HepG2 (cell line): ENCODE results near the gene LRBA. TPM values are rescaled to one million over a fixed set of nuclear protein-coding genes. Genes with fewer than 3 reads are reported as not detected.

Experiments
- ATAC-seq: fragments of 200-7000 bp; cut with Tn5 transposase; 3 replicates; pipeline ENCODE4 v1.9.1; 2020; ENCODE audit warnings: mild to moderate bottlenecking, moderate library complexity
- BruUV-seq: library from RNA; stranded (reverse); fragments of 400-500 nt; replicated peaks from 2 replicates; lab custom pipeline; 2021; lab: Mats Ljungman, UMichigan
- CTCF ChIA-PET: fragments of 300-600 bp; formaldehyde crosslinking; extraction: SDS; loops from one replicate; lab custom pipeline; 2021; ENCODE audit warnings: low total read pairs, inconsistent platforms, low intra/inter-chr PET ratio; lab: Yijun Ruan, JAX
- POLR2A ChIA-PET: fragments of 350-600 bp; sonication (Branson Sonifier 250); formaldehyde crosslinking; loops from one replicate; lab custom pipeline; 2020; ENCODE audit warnings: antibody characterized with exemption, inconsistent platforms; lab: Yijun Ruan, JAX
- DNase-seq: peaks from one replicate; pipeline ENCODE4 v3.0.0-alpha.2; 2015; ENCODE audit warnings: low spot score
- FAIRE-seq: peaks from 3 replicates; lab custom pipeline; 2011; peaks lifted over from hg19 to GRCh38; lab: Jason Lieb, UNC
- H2AFZ ChIP-seq: one replicate; pipeline ENCODE4 v1.6.1; 2011; ENCODE audit warnings: low read length, inconsistent platforms
- H3K27ac ChIP-seq: fragments of 300-600 bp; 3 replicates; pipeline ENCODE4 v1.8.0; 2011; ENCODE audit warnings: mixed run types, mild to moderate bottlenecking, mixed read lengths, low read length, inconsistent platforms; ENCODE audit not compliant: insufficient read depth; ENCODE audit errors: extremely low read length
- H3K27me3 ChIP-seq, 2 experiments: fragments of 200-600 bp in 1 of 2; 2 replicates in 1 of 2; 3 replicates in 1 of 2; pipeline versions ENCODE4 v1.6.0 to v1.8.0; 2011; ENCODE audit warnings: low read length in 2 of 2, mild to moderate bottlenecking in 2 of 2, moderate library complexity in 2 of 2, inconsistent platforms in 1 of 2; ENCODE audit not compliant: insufficient read depth in 2 of 2, control insufficient read depth in 1 of 2
- H3K36me3 ChIP-seq, 2 experiments: fragments of 200-600 bp in 1 of 2; replicated peaks in 1 of 2; 2 replicates in 1 of 2; 3 replicates in 1 of 2; pipeline versions ENCODE4 v1.5.1 to v1.8.0; 2011; ENCODE audit warnings: low read length in 2 of 2, inconsistent platforms in 1 of 2; ENCODE audit not compliant: insufficient read depth in 2 of 2, control insufficient read depth in 1 of 2
- H3K4me1 ChIP-seq: 2 replicates; pipeline ENCODE4 v1.5.1; 2012; ENCODE audit warnings: low read length, inconsistent platforms; ENCODE audit not compliant: insufficient read depth
- H3K4me2 ChIP-seq: 2 replicates; pipeline ENCODE4 v1.6.0; 2011; ENCODE audit warnings: low read depth, low read length, inconsistent platforms
- H3K4me3 ChIP-seq, 3 experiments: fragments of 200-600 bp in 1 of 3; sonication (generic), shearing (Covaris generic) in 1 of 3; replicated peaks in 1 of 3; 2 replicates each; pipeline ENCODE4 v1.5.1; 2011 to 2016; ENCODE audit warnings: low read length in 3 of 3, inconsistent platforms in 2 of 3, low read depth in 2 of 3, mild to moderate bottlenecking in 2 of 3, control low read depth in 1 of 3, mixed read lengths in 1 of 3; ENCODE audit not compliant: insufficient read depth in 1 of 3
- H3K79me2 ChIP-seq: one replicate; pipeline ENCODE4 v1.6.1; 2011; ENCODE audit warnings: low read length, inconsistent platforms; ENCODE audit not compliant: insufficient read depth
- H3K9ac ChIP-seq: 2 replicates; pipeline ENCODE4 v1.6.0; 2011; ENCODE audit warnings: mild to moderate bottlenecking, low read depth, low read length, inconsistent platforms; ENCODE audit not compliant: insufficient read depth
- H3K9me3 ChIP-seq: 2 replicates; pipeline ENCODE4 v1.5.1; 2012; ENCODE audit warnings: mild to moderate bottlenecking, low read length
- H4K20me1 ChIP-seq: 2 replicates; pipeline ENCODE4 v1.6.0; 2011; ENCODE audit warnings: inconsistent platforms, mild to moderate bottlenecking, low read length, moderate library complexity; ENCODE audit not compliant: insufficient read depth
- ATM ChIP-seq: fragments of 450-650 bp; IDR thresholded peaks from 2 replicates; pipeline ENCODE4 v1.7.1; 2017; ENCODE audit warnings: mild to moderate bottlenecking, borderline replicate concordance
- BCL6 ChIP-seq: IDR thresholded peaks from 2 replicates; pipeline ENCODE4 v1.6.1; 2016; ENCODE audit warnings: missing genetic modification reagents, missing compliant biosample characterization
- CAMTA2 ChIP-seq: sonication (generic); formaldehyde crosslinking; IDR thresholded peaks from 2 replicates; pipeline ENCODE4 v1.4.0; 2020; ENCODE audit warnings: mild to moderate bottlenecking, missing genetic modification reagents, borderline replicate concordance
- CCDC6 ChIP-seq: sonication (generic); formaldehyde crosslinking; IDR thresholded peaks from 2 replicates; pipeline ENCODE4 v1.8.1; 2022; ENCODE audit warnings: mild to moderate bottlenecking, missing genetic modification reagents, moderate library complexity
- FIP1L1 ChIP-seq: fragments of 200-400 bp; formaldehyde crosslinking; IDR thresholded peaks from 2 replicates; pipeline ENCODE4 v1.6.1; 2018; ENCODE audit warnings: low read depth, mild to moderate bottlenecking, low read length, moderate library complexity, borderline replicate concordance; ENCODE audit not compliant: insufficient read depth
- FOXA3 ChIP-seq: IDR thresholded peaks from 2 replicates; pipeline ENCODE4 v1.6.1; 2016; ENCODE audit warnings: missing genetic modification reagents, missing compliant biosample characterization
- HNRNPLL ChIP-seq: fragments of 200-400 bp; formaldehyde crosslinking; IDR thresholded peaks from 2 replicates; pipeline ENCODE4 v1.6.1; 2017; ENCODE audit warnings: mild to moderate bottlenecking, low read depth, low read length; ENCODE audit not compliant: poor library complexity, severe bottlenecking
- PCBP2 ChIP-seq: fragments of 200-400 bp; formaldehyde crosslinking; optimal IDR thresholded peaks from 2 replicates; pipeline ENCODE3; 2018; ENCODE audit warnings: low read length, low read depth; ENCODE audit not compliant: poor library complexity, severe bottlenecking
- PHB2 ChIP-seq: fragments of 450-650 bp; IDR thresholded peaks from 2 replicates; pipeline ENCODE4 v1.6.1; 2018; ENCODE audit not compliant: partially characterized antibody
- SALL1 ChIP-seq: sonication (generic); formaldehyde crosslinking; IDR thresholded peaks from 2 replicates; pipeline ENCODE4 v1.8.0; 2022; ENCODE audit warnings: mild to moderate bottlenecking, missing genetic modification reagents
- ZFP37 ChIP-seq: sonication (generic); formaldehyde crosslinking; IDR thresholded peaks from 2 replicates; pipeline ENCODE4 v1.4.0; 2020; ENCODE audit warnings: missing genetic modification reagents, borderline replicate concordance
- ZNF713 ChIP-seq: sonication (generic); formaldehyde crosslinking; IDR thresholded peaks from 2 replicates; pipeline ENCODE4 v1.4.0; 2020; ENCODE audit warnings: mild to moderate bottlenecking, missing genetic modification reagents
- WGBS: methylation state at CpG from one replicate; pipeline ENCODE4 v1.1.6; 2017; ENCODE audit warnings: low lambda C conversion rate; 5-methylcytosine and 5-hydroxymethylcytosine counted together
- in situ Hi-C: cut with HindIII; loops from 2 replicates; pipeline ENCODE4 v1.10.0; 2017; ENCODE audit warnings: low pct_unique_long_range_greater_than_20kb; ENCODE audit not compliant: extremely low pct_ligation_motif_present
- intact Hi-C: fragments of 100-400 bp; cut with micrococcal nuclease; formaldehyde crosslinking; loops from one replicate; pipeline ENCODE4 v1.10.0; 2022; ENCODE audit not compliant: unreplicated experiment
- polyA plus RNA-seq, 8 experiments: library from polyadenylated mRNA; depleted of rRNA in 3 of 8; stranded (reverse) in 7 of 8; unstranded in 1 of 8; fragments of >200 nt; fragmentation: Illumina TruSeq in 4 of 8; extraction: Trizol in 4 of 8; gene quantifications; 2 replicates each; pipeline versions ENCODE4 v1.2.1 to v1.2.3, GENCODE V29; 2011 to 2016; ENCODE audit warnings: low read depth in 4 of 8, missing spikeins in 1 of 8, mixed read lengths in 1 of 8; ENCODE audit not compliant: insufficient read depth in 1 of 8
- total RNA-seq, 5 experiments: library from RNA; depleted of rRNA; stranded (reverse); fragments of >200 nt; fragmentation: Illumina TruSeq; extraction: Trizol; gene quantifications; 2 replicates each; pipeline ENCODE4 v1.2.3, GENCODE V29; 2016; ENCODE audit warnings: low read depth in 1 of 5
- TF ChIP-seq, protein P1 (sequence below): sonication (generic); formaldehyde crosslinking; IDR thresholded peaks from 2 replicates; pipeline ENCODE4 v1.4.0; 2020; ENCODE audit warnings: mild to moderate bottlenecking, missing genetic modification reagents
- TF ChIP-seq, protein P2 (sequence below): sonication (generic); formaldehyde crosslinking; conservative IDR thresholded peaks from 2 replicates; pipeline ENCODE4 v1.8.1; 2023; ENCODE audit warnings: missing genetic modification reagents
- TF ChIP-seq, protein P3 (sequence below): sonication (generic); formaldehyde crosslinking; IDR thresholded peaks from 2 replicates; pipeline ENCODE4 v1.8.1; 2023; ENCODE audit warnings: mild to moderate bottlenecking, missing genetic modification reagents
- TF ChIP-seq, protein P4 (sequence below), 2 experiments: fragments of 450-650 bp in 1 of 2; sonication (generic) in 1 of 2; formaldehyde crosslinking; IDR thresholded peaks; 2 replicates each; pipeline versions ENCODE4 v1.5.0 to v1.8.0; 2020 to 2022; ENCODE audit warnings: mild to moderate bottlenecking in 1 of 2, missing genetic modification reagents in 1 of 2

LRBA gene
- total and polyA plus RNA-seq, 2 of the 13 experiments (the other 11 are each of a cell fraction or from before 2014, with no cell fraction given): 21.0 to 37.2 TPM

DNA sequence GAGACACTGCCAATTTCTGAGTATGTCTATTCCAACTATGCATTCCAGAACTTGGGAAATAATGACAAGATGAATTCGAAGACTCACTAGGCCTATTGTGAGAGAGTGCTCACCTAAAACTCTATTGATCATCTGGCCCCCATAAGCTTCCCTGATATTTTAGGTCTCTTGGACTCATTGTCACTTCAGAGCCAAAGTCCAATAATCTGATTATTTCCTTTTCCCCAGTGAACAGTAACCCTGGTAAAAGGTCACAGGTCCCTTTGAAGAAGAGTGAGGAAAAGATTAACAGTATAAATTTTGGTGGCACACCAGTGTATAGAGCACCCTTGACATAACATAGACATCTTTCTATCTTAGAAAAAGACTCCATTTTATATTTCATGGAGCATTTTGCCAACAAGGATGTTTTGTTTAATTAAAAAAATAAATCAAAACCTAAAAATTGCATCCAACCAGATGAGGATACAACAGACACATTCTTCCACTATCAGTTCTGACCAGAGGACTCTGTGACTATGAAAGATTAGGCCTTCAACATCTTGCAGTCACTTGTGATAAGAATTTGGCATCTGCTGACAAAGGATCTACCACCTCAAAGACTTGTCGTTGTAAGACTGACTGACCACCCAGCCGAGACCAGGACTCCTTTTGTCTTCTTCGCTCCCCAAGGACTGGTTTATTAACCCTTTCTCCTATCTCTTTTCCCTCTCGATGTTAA lies 241.2 kb downstream of the LRBA start:
- ATAC-seq: no peak
- no TSS peak for BruUV-seq
- Histone ChIP-seq H3K27me3 (no peaks in the 10 kb centered on the region), H3K9me3 (no peaks in the 10 kb centered on the region), H3K4me3 (no peak overlapping the region), H3K36me3 (no peaks in the 10 kb centered on the region), H3K79me2 (no peaks in the 10 kb centered on the region), H2AFZ (no peak overlapping the region), H3K4me2 (no peak overlapping the region), H3K9ac (no peak overlapping the region), H3K27ac (no peak overlapping the region), H3K4me1 (peaks cover 12% of the 10 kb centered on the region), H4K20me1 (no peaks in the 10 kb centered on the region)
- no peak for FAIRE-seq
- in situ Hi-C loops: no loop called here
- no peak for TF ChIP-seq ZFP37 (CRISPR knock-in tag)
- TF ChIP-seq, protein P1, sequence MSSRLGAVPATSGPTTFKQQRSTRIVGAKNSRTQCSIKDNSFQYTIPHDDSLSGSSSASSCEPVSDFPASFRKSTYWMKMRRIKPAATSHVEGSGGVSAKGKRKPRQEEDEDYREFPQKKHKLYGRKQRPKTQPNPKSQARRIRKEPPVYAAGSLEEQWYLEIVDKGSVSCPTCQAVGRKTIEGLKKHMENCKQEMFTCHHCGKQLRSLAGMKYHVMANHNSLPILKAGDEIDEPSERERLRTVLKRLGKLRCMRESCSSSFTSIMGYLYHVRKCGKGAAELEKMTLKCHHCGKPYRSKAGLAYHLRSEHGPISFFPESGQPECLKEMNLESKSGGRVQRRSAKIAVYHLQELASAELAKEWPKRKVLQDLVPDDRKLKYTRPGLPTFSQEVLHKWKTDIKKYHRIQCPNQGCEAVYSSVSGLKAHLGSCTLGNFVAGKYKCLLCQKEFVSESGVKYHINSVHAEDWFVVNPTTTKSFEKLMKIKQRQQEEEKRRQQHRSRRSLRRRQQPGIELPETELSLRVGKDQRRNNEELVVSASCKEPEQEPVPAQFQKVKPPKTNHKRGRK (CRISPR knock-in tag): no peak
- TF ChIP-seq, protein P2, sequence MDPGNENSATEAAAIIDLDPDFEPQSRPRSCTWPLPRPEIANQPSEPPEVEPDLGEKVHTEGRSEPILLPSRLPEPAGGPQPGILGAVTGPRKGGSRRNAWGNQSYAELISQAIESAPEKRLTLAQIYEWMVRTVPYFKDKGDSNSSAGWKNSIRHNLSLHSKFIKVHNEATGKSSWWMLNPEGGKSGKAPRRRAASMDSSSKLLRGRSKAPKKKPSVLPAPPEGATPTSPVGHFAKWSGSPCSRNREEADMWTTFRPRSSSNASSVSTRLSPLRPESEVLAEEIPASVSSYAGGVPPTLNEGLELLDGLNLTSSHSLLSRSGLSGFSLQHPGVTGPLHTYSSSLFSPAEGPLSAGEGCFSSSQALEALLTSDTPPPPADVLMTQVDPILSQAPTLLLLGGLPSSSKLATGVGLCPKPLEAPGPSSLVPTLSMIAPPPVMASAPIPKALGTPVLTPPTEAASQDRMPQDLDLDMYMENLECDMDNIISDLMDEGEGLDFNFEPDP: no peak
- TF ChIP-seq FIP1L1: no peak
- no peak for TF ChIP-seq PHB2
- no peak for TF ChIP-seq SALL1 (CRISPR knock-in tag)
- TF ChIP-seq PCBP2: no peak
- TF ChIP-seq CAMTA2: no peak
- TF ChIP-seq FOXA3 (CRISPR knock-in tag): no peak
- TF ChIP-seq BCL6 (CRISPR knock-in tag): no peak
- TF ChIP-seq, protein P3, sequence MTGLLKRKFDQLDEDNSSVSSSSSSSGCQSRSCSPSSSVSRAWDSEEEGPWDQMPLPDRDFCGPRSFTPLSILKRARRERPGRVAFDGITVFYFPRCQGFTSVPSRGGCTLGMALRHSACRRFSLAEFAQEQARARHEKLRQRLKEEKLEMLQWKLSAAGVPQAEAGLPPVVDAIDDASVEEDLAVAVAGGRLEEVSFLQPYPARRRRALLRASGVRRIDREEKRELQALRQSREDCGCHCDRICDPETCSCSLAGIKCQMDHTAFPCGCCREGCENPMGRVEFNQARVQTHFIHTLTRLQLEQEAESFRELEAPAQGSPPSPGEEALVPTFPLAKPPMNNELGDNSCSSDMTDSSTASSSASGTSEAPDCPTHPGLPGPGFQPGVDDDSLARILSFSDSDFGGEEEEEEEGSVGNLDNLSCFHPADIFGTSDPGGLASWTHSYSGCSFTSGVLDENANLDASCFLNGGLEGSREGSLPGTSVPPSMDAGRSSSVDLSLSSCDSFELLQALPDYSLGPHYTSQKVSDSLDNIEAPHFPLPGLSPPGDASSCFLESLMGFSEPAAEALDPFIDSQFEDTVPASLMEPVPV (CRISPR knock-in tag): no peak
- TF ChIP-seq, protein P4, sequence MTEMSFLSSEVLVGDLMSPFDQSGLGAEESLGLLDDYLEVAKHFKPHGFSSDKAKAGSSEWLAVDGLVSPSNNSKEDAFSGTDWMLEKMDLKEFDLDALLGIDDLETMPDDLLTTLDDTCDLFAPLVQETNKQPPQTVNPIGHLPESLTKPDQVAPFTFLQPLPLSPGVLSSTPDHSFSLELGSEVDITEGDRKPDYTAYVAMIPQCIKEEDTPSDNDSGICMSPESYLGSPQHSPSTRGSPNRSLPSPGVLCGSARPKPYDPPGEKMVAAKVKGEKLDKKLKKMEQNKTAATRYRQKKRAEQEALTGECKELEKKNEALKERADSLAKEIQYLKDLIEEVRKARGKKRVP (CRISPR knock-in tag; IDR thresholded peaks at IDR 0.05): no peak
- TF ChIP-seq ATM: no peak
- no peak for TF ChIP-seq HNRNPLL
- no peak for TF ChIP-seq ZNF713 (CRISPR knock-in tag)
- no peak for TF ChIP-seq CCDC6 (CRISPR knock-in tag)
- POLR2A ChIA-PET: no interaction called here
- DNase-seq: no peak
- CTCF ChIA-PET: no interaction called here
- intact Hi-C loops: no loop called here
- 94% methylated on average over 5 of the region's 5 CpGs for WGBS
